Osteoblast (primary cell): ENCODE data around the gene EPB42. TPM values are rescaled to one million over a fixed set of nuclear protein-coding genes. Genes with fewer than 3 reads are reported as not detected.
A peak's percentile ranks its signal among the peaks of the same experiment; 100 is the strongest.
"Not testable (repeated sequence)": the region's sequence is repeated elsewhere in the genome, so short reads cannot be mapped to it uniquely, and the experiment has no call there.

ENCODE experiments used
- DNase-seq: peaks from one replicate; pipeline ENCODE4 v3.0.0; 2011; ENCODE audit warnings: low spot score, mixed read lengths; ENCODE audit not compliant: insufficient read length; ENCODE audit errors: missing footprints
- H2AFZ ChIP-seq: 2 replicates; pipeline ENCODE4 v1.6.0; 2011; ENCODE audit warnings: mild to moderate bottlenecking, low read length
- H3K27ac ChIP-seq: 2 replicates; pipeline ENCODE4 v1.5.1; 2011; ENCODE audit warnings: mild to moderate bottlenecking, low read depth, low read length, moderate library complexity
- H3K27me3 ChIP-seq: 2 replicates; pipeline ENCODE4 v1.6.0; 2012; ENCODE audit warnings: mild to moderate bottlenecking, control low read depth, inconsistent platforms, low read length, moderate library complexity; ENCODE audit not compliant: insufficient read depth
- H3K36me3 ChIP-seq: 2 replicates; pipeline ENCODE4 v1.5.1; 2011; ENCODE audit warnings: mild to moderate bottlenecking, low read length, control low read depth, moderate library complexity; ENCODE audit not compliant: insufficient read depth
- H3K4me1 ChIP-seq: 2 replicates; pipeline ENCODE4 v1.5.1; 2011; ENCODE audit warnings: mild to moderate bottlenecking, low read length, control low read depth, moderate library complexity; ENCODE audit not compliant: insufficient read depth
- H3K4me2 ChIP-seq: 2 replicates; pipeline ENCODE4 v1.6.0; 2011; ENCODE audit warnings: mild to moderate bottlenecking, low read length; ENCODE audit not compliant: insufficient read depth
- H3K4me3 ChIP-seq: fragments of 200-600 bp; sonication (generic); 3 replicates; pipeline ENCODE4 v1.5.1; 2012; ENCODE audit warnings: mild to moderate bottlenecking, low read length, inconsistent platforms; ENCODE audit not compliant: insufficient read depth
- H3K79me2 ChIP-seq: 2 replicates; pipeline ENCODE4 v1.6.0; 2012; ENCODE audit warnings: mild to moderate bottlenecking, low read length, control low read depth, inconsistent platforms; ENCODE audit not compliant: insufficient read depth
- H3K9me3 ChIP-seq: 2 replicates; pipeline ENCODE4 v1.5.1; 2011; ENCODE audit warnings: low read depth, low read length, control low read depth
- H4K20me1 ChIP-seq: 2 replicates; pipeline ENCODE4 v1.6.0; 2012; ENCODE audit warnings: mild to moderate bottlenecking, low read length, control low read depth; ENCODE audit not compliant: insufficient read depth
- total RNA-seq: library from RNA; depleted of rRNA; stranded (reverse); fragments of >200 nt; gene quantifications from 2 replicates; pipeline ENCODE4 v1.2.3, GENCODE V29; 2012
- TF ChIP-seq, protein P1 (sequence below): IDR thresholded peaks from 2 replicates; pipeline ENCODE4 v1.5.1; 2011; ENCODE audit warnings: mild to moderate bottlenecking, low read depth, low read length, moderate library complexity; ENCODE audit errors: extremely low read depth

Gene EPB42
- total RNA-seq, 1 donor, result not detected

DNA sequence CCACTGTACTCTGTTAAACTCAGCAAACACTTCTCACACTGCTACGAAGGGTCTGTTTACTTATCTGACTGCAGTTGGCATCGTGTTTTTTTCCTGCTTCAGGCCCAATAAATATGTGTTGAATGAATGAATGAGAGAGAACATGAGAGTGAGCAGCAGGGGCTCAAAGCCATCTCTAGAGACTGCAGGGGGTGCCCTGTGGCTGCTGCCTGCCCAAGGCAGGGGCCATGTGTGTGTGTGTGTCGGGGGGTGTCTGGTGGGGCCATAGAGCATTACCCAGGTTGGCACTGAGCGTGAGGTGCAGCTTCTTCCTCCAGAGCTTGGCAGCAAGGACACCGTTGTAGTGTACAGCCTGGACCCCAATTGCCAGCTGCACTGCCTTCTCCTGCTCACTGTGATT, 14.8 kb downstream of the EPB42 start:
- DNase-seq, result no peak
- Histone ChIP-seq H4K20me1 (no peaks in the 10 kb centered on the region), H3K36me3 (no peaks in the 10 kb centered on the region), H3K27ac (no peak overlapping the region), H3K4me1 (peaks cover 6% of the 10 kb centered on the region), H3K9me3 (no peaks in the 10 kb centered on the region), H3K27me3 (peaks cover 39% of the 10 kb centered on the region), H3K4me2 (no peak overlapping the region), H3K4me3 (no peak overlapping the region), H3K79me2 (no peaks in the 10 kb centered on the region), H2AFZ (no peak overlapping the region)
- TF ChIP-seq, protein P1, sequence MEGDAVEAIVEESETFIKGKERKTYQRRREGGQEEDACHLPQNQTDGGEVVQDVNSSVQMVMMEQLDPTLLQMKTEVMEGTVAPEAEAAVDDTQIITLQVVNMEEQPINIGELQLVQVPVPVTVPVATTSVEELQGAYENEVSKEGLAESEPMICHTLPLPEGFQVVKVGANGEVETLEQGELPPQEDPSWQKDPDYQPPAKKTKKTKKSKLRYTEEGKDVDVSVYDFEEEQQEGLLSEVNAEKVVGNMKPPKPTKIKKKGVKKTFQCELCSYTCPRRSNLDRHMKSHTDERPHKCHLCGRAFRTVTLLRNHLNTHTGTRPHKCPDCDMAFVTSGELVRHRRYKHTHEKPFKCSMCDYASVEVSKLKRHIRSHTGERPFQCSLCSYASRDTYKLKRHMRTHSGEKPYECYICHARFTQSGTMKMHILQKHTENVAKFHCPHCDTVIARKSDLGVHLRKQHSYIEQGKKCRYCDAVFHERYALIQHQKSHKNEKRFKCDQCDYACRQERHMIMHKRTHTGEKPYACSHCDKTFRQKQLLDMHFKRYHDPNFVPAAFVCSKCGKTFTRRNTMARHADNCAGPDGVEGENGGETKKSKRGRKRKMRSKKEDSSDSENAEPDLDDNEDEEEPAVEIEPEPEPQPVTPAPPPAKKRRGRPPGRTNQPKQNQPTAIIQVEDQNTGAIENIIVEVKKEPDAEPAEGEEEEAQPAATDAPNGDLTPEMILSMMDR, result no peak

GRCh38 chr15:43204016-43204901, 16.6 kb downstream of the EPB42 start:
- no peak overlapping the region for H3K27ac ChIP-seq
- no peaks in the 10 kb centered on the region for H3K79me2 ChIP-seq
- peaks cover 6% of the 10 kb centered on the region for H3K4me1 ChIP-seq
- H2AFZ ChIP-seq, result no peak overlapping the region
- no peak overlapping the region for H3K4me3 ChIP-seq
- no peak overlapping the region for H3K4me2 ChIP-seq
- peaks cover 26% of the 10 kb centered on the region for H3K27me3 ChIP-seq
- TF ChIP-seq, protein P1, result peak; percentile 84
- no peaks in the 10 kb centered on the region for H4K20me1 ChIP-seq
- H3K36me3 ChIP-seq, result no peaks in the 10 kb centered on the region
- peak; percentile 89 for DNase-seq
- H3K9me3 ChIP-seq, result no peaks in the 10 kb centered on the region

GRCh38 chr15:43199945-43200488, 20.8 kb downstream of the EPB42 start:
- Histone ChIP-seq H4K20me1 (no peaks in the 10 kb centered on the region), H3K4me2 (no peak overlapping the region), H3K4me1 (peaks cover 7% of the 10 kb centered on the region), H3K9me3 (no peaks in the 10 kb centered on the region), H3K4me3 (no peak overlapping the region), H3K36me3 (peaks cover 3% of the 10 kb centered on the region), H3K27me3 (peaks cover 4% of the 10 kb centered on the region), H2AFZ (no peak overlapping the region), H3K27ac (no peak overlapping the region), H3K79me2 (no peaks in the 10 kb centered on the region)
- no peak for DNase-seq
- TF ChIP-seq, protein P1, result no peak

GRCh38 chr15:43198992-43199391, 21.8 kb downstream of the EPB42 start:
- TF ChIP-seq, protein P1, result no peak
- no peak overlapping the region for H3K4me2 ChIP-seq
- peaks cover 4% of the 10 kb centered on the region for H3K27me3 ChIP-seq
- H3K36me3 ChIP-seq, result peaks cover 7% of the 10 kb centered on the region
- peaks cover 9% of the 10 kb centered on the region for H3K4me1 ChIP-seq
- no peaks in the 10 kb centered on the region for H3K79me2 ChIP-seq
- H3K27ac ChIP-seq, result no peak overlapping the region
- H2AFZ ChIP-seq, result no peak overlapping the region
- no peaks in the 10 kb centered on the region for H3K9me3 ChIP-seq
- DNase-seq, result no peak
- no peaks in the 10 kb centered on the region for H4K20me1 ChIP-seq
- no peak overlapping the region for H3K4me3 ChIP-seq

DNA sequence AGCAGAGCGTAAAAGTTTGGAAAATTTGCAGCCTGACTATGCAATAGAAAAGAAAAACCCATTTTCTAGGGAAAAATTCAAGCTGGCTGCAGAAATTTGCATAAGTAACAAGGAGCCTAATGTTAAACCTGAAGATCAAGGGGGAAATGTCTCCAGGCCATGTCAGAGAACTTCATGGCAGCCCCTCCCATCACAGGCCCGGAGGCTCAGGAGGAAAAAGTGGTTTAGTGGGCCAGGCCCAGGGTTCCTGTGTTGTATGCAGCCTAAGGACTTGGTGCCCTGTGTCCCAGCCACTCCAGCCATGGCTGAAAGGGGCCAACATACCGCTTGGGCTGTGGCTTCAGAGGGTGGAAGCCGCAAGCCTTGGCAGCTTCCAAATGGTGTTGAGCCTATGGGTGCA, 22.3 kb downstream of the EPB42 start:
- not testable (repeated sequence) for DNase-seq, H3K36me3 ChIP-seq, H3K4me2 ChIP-seq, H3K4me1 ChIP-seq, H2AFZ ChIP-seq, H3K4me3 ChIP-seq, H4K20me1 ChIP-seq, H3K27ac ChIP-seq, H3K79me2 ChIP-seq, H3K27me3 ChIP-seq, H3K9me3 ChIP-seq

DNA sequence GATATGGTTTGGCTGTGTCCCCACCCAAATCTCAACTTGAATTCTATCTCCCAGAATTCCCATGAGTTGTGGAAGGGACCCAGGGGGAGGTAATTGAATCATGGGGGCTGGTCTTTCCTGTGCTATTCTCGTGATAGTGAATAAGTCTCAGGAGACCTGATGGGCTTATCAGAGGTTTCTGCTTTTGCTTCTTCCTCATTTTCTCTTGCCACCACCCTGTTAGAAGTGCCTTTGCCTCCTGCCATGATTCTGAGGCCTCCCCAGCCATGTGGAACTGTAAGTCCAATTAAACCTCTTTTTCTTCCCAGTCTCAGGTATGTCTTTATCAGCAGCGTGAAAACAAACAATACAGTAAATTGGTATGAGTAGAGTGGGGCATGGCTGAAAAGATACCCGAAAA, 23.0 kb downstream of the EPB42 start:
- not testable (repeated sequence) for H3K79me2 ChIP-seq, DNase-seq, H2AFZ ChIP-seq, H3K4me3 ChIP-seq, H4K20me1 ChIP-seq, H3K27me3 ChIP-seq, H3K4me1 ChIP-seq, H3K4me2 ChIP-seq, H3K9me3 ChIP-seq, H3K27ac ChIP-seq
- peaks cover 11% of the 10 kb centered on the region for H3K36me3 ChIP-seq
